Memory B cell (primary cell): ENCODE results near the gene TDRD1.
"Not testable (repeated sequence)": the region's sequence is repeated elsewhere in the genome, so short reads cannot be mapped to it uniquely, and the experiment has no call there.

ENCODE experiments used
- ATAC-seq: fragments of 150-1000 bp; cut with Tn5 transposase; 2 replicates; pipeline ENCODE4 v1.10.0; 2021; ENCODE audit warnings: low read depth, mild to moderate bottlenecking, moderate library complexity
- DNase-seq, 2 donors: peaks; one replicate each; pipeline ENCODE4 v3.0.0; 2022; ENCODE audit warnings: low spot score in 2 of 2
- H3K27ac Mint-ChIP-seq: one replicate; pipeline ENCODE4 v1.8.0; 2022; ENCODE audit warnings: mild to moderate bottlenecking, moderate library complexity, mixed read lengths
- H3K27me3 Mint-ChIP-seq: one replicate; pipeline ENCODE4 v1.8.0; 2022; ENCODE audit warnings: mixed read lengths
- H3K36me3 Mint-ChIP-seq: one replicate; pipeline ENCODE4 v1.8.0; 2022; ENCODE audit warnings: mild to moderate bottlenecking, mixed read lengths
- H3K4me1 Mint-ChIP-seq: one replicate; pipeline ENCODE4 v1.8.0; 2022; ENCODE audit warnings: mixed read lengths
- H3K4me3 Mint-ChIP-seq: one replicate; pipeline ENCODE4 v1.8.0; 2022; ENCODE audit warnings: mild to moderate bottlenecking, moderate library complexity, mixed read lengths
- H3K9me3 Mint-ChIP-seq: one replicate; pipeline ENCODE4 v1.8.0; 2022; ENCODE audit warnings: mixed read lengths

The TDRD1 gene, protein sequence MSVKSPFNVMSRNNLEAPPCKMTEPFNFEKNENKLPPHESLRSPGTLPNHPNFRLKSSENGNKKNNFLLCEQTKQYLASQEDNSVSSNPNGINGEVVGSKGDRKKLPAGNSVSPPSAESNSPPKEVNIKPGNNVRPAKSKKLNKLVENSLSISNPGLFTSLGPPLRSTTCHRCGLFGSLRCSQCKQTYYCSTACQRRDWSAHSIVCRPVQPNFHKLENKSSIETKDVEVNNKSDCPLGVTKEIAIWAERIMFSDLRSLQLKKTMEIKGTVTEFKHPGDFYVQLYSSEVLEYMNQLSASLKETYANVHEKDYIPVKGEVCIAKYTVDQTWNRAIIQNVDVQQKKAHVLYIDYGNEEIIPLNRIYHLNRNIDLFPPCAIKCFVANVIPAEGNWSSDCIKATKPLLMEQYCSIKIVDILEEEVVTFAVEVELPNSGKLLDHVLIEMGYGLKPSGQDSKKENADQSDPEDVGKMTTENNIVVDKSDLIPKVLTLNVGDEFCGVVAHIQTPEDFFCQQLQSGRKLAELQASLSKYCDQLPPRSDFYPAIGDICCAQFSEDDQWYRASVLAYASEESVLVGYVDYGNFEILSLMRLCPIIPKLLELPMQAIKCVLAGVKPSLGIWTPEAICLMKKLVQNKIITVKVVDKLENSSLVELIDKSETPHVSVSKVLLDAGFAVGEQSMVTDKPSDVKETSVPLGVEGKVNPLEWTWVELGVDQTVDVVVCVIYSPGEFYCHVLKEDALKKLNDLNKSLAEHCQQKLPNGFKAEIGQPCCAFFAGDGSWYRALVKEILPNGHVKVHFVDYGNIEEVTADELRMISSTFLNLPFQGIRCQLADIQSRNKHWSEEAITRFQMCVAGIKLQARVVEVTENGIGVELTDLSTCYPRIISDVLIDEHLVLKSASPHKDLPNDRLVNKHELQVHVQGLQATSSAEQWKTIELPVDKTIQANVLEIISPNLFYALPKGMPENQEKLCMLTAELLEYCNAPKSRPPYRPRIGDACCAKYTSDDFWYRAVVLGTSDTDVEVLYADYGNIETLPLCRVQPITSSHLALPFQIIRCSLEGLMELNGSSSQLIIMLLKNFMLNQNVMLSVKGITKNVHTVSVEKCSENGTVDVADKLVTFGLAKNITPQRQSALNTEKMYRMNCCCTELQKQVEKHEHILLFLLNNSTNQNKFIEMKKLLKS

DNA sequence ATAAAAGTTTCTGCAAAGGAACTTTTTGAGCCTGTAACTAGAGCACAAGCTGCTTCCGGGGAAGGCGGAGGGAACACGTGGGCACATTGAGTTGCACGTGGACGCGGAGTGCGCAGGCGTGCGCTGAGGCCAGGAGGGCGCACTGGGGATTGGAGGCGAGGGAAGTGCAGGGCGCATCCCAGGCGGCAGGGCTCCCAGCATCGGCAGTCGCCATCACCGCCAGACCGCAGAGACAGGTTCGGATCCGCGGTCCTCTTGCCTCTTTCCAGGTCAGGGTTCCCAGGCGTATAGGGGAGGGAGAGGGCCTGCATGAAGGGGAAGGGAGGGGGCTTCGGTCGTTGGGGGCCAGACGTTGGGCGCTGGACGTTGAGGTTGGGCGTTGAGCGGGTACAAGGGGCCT, at the start of gene TDRD1:
Gene TDRD1 (plus strand): TSS at position 206 of the 400 bp plus-strand sequence. CDS start 8,479 bp downstream, outside the sequence.
- Mint-ChIP-seq H3K27ac (no peak within 1 kb of the TSS), H3K9me3 (no peaks in the 10 kb centered on the region), H3K36me3 (no peaks in the 10 kb centered on the region), H3K4me1 (peaks cover 2% of the 10 kb centered on the region), H3K4me3 (peak within 1 kb of the TSS; percentile 52), H3K27me3 (peaks cover 3% of the 10 kb centered on the region)
- DNase-seq (no peak), ATAC-seq (no peak)

DNA sequence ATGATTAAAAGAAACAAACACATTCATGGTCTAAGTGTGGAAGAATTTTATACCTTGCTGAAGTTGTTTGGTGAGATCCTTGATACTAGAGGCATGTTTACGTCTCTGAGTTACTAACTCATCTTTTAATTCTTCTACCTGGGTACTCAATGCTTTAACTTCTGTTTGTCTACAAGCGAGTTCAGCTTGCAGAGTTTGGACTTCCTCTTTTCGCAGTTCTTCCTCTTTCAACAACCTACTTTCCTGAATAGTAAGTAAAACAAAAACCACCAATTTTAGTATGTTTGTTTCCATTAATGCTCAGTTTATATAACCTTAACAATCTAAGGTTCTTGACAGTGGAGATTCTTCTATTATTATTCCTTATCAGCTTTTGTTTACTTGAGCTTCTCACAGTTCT, 48.1 kb upstream of the TDRD1 start:
- Mint-ChIP-seq H3K9me3 (no peaks in the 10 kb centered on the region), H3K27ac (peak overlapping the region; percentile 74), H3K4me1 (peaks cover 13% of the 10 kb centered on the region), H3K4me3 (peak overlapping the region; percentile 5), H3K36me3 (peaks cover 39% of the 10 kb centered on the region), H3K27me3 (no peaks in the 10 kb centered on the region)
- DNase-seq (peak in 1 of 2 donors; percentile 30), ATAC-seq (peak; percentile 99)

DNA sequence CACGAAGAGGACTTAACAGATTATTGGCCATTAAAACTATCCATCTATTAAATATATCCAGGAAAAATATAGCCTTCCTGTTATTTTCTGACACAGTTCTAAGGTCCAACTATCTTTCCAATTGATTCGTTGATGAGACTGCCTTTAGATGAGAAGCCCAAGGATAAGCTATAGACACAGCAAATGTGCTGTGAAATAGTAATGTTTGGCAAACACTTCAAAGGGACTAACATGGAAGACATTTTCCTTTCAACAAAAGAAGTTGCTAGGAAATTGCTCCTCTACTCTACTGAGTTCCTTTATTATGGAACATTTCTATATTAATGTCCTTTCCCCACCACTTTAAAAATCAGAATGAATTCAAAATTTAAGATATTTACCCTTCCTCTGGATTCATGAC, 43.7 kb upstream of the TDRD1 start:
- Mint-ChIP-seq H3K27me3 (no peaks in the 10 kb centered on the region), H3K36me3 (peaks cover 39% of the 10 kb centered on the region), H3K9me3 (no peaks in the 10 kb centered on the region), H3K27ac (peak overlapping the region; percentile 64), H3K4me3 (no peak overlapping the region), H3K4me1 (peaks cover 16% of the 10 kb centered on the region)
- no peak for DNase-seq
- ATAC-seq, result no peak

DNA sequence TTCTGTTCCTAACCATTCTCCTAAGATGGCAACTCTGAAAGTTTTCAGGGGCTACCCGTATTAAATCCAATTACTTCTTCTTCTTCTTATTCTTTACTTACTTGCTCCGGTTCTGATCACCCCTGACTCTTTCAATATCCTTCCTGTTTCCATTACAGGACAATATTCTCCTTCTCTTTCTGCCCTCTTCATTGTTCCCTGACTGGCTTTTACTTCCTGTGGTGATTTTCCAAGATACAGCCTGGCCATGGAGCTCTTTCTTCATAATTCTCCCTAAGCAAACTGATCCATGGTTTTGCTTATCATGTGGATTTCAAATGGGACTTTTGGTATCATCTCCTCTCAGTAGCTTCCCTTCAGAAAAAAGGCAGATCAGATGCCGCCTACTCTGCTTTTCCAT, 40.6 kb upstream of the TDRD1 start:
- DNase-seq (no peak), ATAC-seq (no peak)
- H3K27me3 Mint-ChIP-seq, result no peaks in the 10 kb centered on the region
- H3K27ac Mint-ChIP-seq, result no peak overlapping the region
- peaks cover 35% of the 10 kb centered on the region for H3K36me3 Mint-ChIP-seq
- no peak overlapping the region for H3K4me3 Mint-ChIP-seq
- H3K9me3 Mint-ChIP-seq, result no peaks in the 10 kb centered on the region
- peaks cover 3% of the 10 kb centered on the region for H3K4me1 Mint-ChIP-seq

DNA sequence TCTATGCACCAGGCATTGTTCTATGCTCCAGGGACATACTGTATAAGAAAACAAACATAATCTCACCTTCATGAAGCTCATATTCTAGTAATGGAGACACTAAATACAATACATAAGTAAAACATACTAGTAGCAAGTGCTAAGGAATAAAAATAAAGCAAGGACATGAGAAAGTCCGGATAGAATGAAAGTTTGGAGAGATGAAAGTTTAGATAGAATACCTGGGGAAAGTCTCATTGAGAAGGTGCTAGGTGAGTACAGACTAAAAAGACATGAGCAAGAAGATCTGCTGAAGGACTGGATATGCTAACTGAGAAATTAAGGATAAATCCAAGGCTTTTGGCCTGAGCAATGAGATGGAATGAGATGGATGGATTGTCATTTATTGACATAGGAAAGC, 39.1 kb upstream of the TDRD1 start:
- Mint-ChIP-seq H3K27me3 (no peaks in the 10 kb centered on the region), H3K27ac (no peak overlapping the region), H3K4me3 (no peak overlapping the region), H3K36me3 (peaks cover 32% of the 10 kb centered on the region), H3K4me1 (peaks cover 3% of the 10 kb centered on the region), H3K9me3 (no peaks in the 10 kb centered on the region)
- no peak for ATAC-seq
- no peak for DNase-seq

DNA sequence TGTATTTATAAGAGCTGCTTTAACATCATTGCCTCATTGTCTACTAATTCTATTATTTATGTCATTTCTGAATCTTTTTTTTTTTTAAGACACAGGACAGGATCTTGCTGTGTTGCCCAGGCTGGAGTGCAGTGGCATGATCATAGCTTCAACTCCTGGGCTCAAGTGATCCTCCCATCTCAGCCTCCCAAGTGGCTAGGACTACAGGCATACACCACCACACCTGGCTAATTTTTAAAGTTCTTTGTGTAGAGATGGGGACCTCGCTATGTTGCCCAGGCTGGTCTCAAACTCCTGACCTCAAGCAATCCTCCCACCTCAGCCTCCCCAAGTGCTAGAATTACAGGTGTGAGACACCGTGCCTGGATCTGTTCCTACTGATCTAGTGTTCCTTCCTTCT, 38.3 kb upstream of the TDRD1 start:
- DNase-seq, ATAC-seq, H3K9me3 Mint-ChIP-seq, H3K4me3 Mint-ChIP-seq, H3K4me1 Mint-ChIP-seq, H3K27ac Mint-ChIP-seq, H3K27me3 Mint-ChIP-seq: not testable (repeated sequence)
- H3K36me3 Mint-ChIP-seq, result peaks cover 33% of the 10 kb centered on the region

DNA sequence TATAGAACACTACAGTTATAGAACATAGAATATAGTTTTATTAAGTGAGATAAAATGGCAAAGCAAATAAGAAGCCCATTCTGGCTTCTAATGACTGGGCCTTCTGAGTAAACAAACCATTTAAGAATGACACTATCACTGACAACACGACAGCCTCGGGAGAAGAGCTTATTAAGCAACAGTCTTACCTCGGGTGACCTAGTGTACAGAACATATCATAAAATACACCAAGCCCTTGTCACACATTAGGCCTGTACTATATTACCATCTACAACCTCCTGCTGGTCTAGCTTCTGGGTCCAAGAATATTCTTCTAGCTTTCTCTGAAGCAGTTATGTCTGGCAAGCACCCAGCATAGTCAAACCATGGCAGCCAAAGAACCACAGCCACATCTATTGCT, 37.1 kb upstream of the TDRD1 start:
- H3K4me1 Mint-ChIP-seq, result peaks cover 3% of the 10 kb centered on the region
- peaks cover 32% of the 10 kb centered on the region for H3K36me3 Mint-ChIP-seq
- H3K4me3 Mint-ChIP-seq, result no peak overlapping the region
- no peak overlapping the region for H3K27ac Mint-ChIP-seq
- H3K9me3 Mint-ChIP-seq, result no peaks in the 10 kb centered on the region
- H3K27me3 Mint-ChIP-seq, result no peaks in the 10 kb centered on the region
- DNase-seq (no peak), ATAC-seq (no peak)

DNA sequence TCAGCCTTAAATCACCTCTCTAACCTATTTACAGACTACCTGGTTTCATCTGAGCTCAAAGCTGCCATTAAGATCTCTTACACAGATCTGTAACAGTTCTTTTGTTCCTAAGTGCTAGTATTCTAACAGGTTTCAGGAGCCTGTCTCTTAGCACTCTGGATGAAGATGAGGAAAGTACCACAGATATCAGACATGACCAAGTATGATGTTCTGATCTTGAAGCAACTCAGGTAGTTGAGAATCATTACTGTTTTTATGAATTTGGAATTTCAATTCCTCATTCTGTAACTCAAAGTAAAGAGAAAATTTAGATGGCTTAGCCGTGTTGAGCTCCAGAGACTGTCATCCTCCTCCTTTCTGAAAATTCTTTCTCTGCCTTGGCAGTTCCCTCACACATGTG, 36.0 kb upstream of the TDRD1 start:
- no peak overlapping the region for H3K4me3 Mint-ChIP-seq
- no peaks in the 10 kb centered on the region for H3K27me3 Mint-ChIP-seq
- peaks cover 3% of the 10 kb centered on the region for H3K4me1 Mint-ChIP-seq
- H3K9me3 Mint-ChIP-seq, result no peaks in the 10 kb centered on the region
- DNase-seq, result no peak
- H3K36me3 Mint-ChIP-seq, result peaks cover 40% of the 10 kb centered on the region
- no peak for ATAC-seq
- H3K27ac Mint-ChIP-seq, result peak overlapping the region; percentile 8

DNA sequence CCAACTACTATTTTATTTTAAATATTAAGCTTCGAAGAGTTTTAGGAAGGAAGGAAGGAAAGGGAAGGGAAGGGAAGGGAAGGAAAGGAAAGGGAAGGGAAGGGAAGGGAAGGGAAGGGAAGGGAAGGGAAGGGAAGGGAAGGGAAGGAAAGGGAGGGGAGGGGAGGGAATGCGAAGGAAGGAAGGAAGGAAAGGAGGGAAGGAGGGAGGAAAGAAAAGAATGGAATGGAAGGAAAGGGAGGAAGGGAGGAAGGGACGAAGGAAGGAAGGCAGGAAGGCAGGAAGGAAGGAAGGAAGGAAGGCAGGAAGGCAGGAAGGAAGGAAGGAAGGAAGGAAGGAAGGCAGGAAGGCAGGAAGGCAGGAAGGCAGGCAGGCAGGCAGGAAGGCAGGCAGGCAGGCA, 29.7 kb upstream of the TDRD1 start:
- DNase-seq, H3K27ac Mint-ChIP-seq, H3K9me3 Mint-ChIP-seq, H3K27me3 Mint-ChIP-seq, H3K4me3 Mint-ChIP-seq, H3K4me1 Mint-ChIP-seq, ATAC-seq: not testable (repeated sequence)
- peaks cover 51% of the 10 kb centered on the region for H3K36me3 Mint-ChIP-seq

DNA sequence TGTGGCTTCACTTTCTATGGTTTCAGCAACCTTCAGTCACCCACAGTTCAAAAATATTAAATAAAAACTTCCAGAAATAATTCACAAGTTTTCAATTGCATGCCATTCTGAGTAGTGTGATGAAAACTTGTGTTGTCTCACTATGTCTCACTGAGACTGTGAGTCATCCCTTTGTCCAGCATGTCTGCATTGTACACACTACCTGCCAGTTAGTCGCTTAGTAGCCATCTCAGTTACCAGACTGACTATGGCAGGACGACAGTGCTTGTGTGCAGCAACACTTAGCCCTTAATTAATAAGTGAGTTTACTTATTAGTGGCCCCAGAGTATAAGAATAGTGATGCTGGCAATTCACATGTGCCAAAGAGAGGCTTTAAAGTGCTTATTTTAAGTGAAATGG, 27.7 kb upstream of the TDRD1 start:
- ATAC-seq (no peak), DNase-seq (no peak)
- no peak overlapping the region for H3K27ac Mint-ChIP-seq
- H3K9me3 Mint-ChIP-seq, result no peaks in the 10 kb centered on the region
- peaks cover 2% of the 10 kb centered on the region for H3K4me1 Mint-ChIP-seq
- H3K27me3 Mint-ChIP-seq, result no peaks in the 10 kb centered on the region
- peaks cover 49% of the 10 kb centered on the region for H3K36me3 Mint-ChIP-seq
- H3K4me3 Mint-ChIP-seq, result no peak overlapping the region

DNA sequence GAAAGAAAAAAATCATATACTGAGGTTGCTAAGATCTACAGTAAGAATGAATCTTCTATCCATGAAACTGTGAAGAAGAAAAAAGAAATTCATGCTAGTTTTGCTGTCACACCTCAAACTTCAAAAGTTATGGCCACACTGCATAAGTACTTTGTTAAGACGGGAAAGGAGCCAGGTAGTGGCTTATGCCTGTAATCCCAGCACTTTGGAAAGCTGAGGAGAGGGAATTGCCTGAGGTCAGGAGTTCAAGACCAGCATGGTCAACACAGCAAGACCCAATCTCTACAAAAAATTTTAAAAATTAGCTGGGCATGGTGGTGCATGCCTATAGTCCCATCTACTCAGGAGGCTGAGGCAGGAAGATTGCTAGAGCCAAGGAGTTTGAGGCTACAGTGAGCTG, 27.3 kb upstream of the TDRD1 start:
- no peak overlapping the region for H3K4me3 Mint-ChIP-seq
- peaks cover 51% of the 10 kb centered on the region for H3K36me3 Mint-ChIP-seq
- no peaks in the 10 kb centered on the region for H3K9me3 Mint-ChIP-seq
- DNase-seq (no peak), ATAC-seq (no peak)
- H3K27me3 Mint-ChIP-seq, result no peaks in the 10 kb centered on the region
- peaks cover 2% of the 10 kb centered on the region for H3K4me1 Mint-ChIP-seq
- H3K27ac Mint-ChIP-seq, result no peak overlapping the region

DNA sequence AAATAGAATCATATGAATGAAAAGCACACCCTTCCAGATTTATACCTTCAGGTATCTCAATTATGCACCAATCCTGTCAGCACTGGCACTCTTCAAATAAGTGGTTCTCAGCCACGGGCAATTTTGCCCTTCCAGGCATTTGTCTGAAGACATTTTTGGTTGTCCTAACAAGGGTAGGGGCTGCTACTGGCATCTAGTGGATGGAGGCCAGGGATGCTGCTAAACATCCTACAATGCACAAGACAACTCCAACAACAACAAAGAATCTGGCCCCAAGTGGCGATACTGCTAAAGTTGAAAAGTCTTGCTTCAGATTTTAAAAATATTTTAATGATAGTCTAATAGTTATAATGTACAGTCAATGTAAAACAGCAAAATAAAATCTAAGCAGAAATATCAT, 21.2 kb upstream of the TDRD1 start:
- Mint-ChIP-seq H3K27ac (no peak overlapping the region), H3K4me3 (no peak overlapping the region), H3K27me3 (no peaks in the 10 kb centered on the region), H3K36me3 (peaks cover 30% of the 10 kb centered on the region), H3K4me1 (peaks cover 9% of the 10 kb centered on the region), H3K9me3 (no peaks in the 10 kb centered on the region)
- no peak for ATAC-seq
- no peak for DNase-seq

DNA sequence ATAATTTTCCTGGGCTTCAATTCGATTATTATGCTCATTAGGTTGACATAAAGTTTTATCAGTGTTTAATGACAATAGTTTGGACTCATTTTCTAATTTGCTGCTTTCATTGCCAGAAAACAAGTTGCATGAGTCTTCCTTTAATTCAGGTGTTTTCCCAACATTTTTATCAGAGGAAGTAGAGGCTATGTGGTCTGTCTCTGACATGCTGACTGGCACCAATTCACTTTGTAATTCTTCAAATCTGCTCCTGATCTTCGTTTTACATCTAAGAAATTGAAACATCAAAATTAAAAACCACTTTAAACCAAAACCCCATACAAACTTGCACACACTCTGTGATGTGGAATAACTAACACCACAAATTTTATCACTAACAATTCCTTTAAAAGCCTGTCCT, 16.1 kb upstream of the TDRD1 start:
- ATAC-seq, result no peak
- Mint-ChIP-seq H3K27me3 (no peaks in the 10 kb centered on the region), H3K4me1 (peaks cover 18% of the 10 kb centered on the region), H3K4me3 (no peak overlapping the region), H3K36me3 (peaks cover 25% of the 10 kb centered on the region), H3K27ac (no peak overlapping the region), H3K9me3 (peaks cover 1% of the 10 kb centered on the region)
- no peak for DNase-seq

DNA sequence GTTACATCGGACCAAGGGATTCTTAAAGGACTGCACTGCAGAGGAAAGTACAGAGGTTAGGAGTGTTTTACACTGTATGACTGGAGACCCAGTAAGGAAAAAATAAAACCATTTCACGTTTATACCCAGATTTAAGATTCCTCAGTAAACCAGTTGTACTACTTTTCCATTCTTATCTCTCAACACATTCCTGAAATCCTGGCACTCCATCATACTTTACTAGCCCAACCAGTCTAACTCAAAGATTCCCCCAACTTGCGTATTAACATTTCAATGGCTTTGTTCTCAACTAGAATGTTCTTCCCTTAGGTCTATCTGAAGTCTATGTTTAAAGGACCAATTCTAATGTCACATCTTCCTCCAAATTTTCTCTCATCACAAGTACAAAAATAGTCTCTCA, 13.1 kb upstream of the TDRD1 start:
- Mint-ChIP-seq H3K9me3 (peaks cover 3% of the 10 kb centered on the region), H3K27ac (no peak overlapping the region), H3K36me3 (peaks cover 33% of the 10 kb centered on the region), H3K27me3 (no peaks in the 10 kb centered on the region), H3K4me1 (peaks cover 21% of the 10 kb centered on the region), H3K4me3 (no peak overlapping the region)
- DNase-seq (no peak), ATAC-seq (no peak)
